ENCODE data around the gene GAPDHS. TPM values are rescaled to one million over a fixed set of nuclear protein-coding genes. Genes with fewer than 3 reads are reported as not detected.

GAPDHS gene
- total RNA-seq, 1 donor from 2014 or later: not detected

GRCh38 chr19:35519291-35519690 is 14.0 kb upstream of the GAPDHS start:
- Histone ChIP-seq H3K27me3 (ENCODE audit: control insufficient read depth in 3 of 3, insufficient read depth in 3 of 3, low read length in 3 of 3) (peaks cover 15 to 32% (median 24%) of the 10 kb centered on the region in 3 donors), H3K9ac (ENCODE audit: low read depth in 1 of 3, low read length in 3 of 3) (no peak overlapping the region), H3K36me3 (ENCODE audit: control insufficient read depth in 3 of 3, insufficient read depth in 3 of 3, low read length in 3 of 3) (no peaks in the 10 kb centered on the region), H3K4me3 (ENCODE audit: low read length in 3 of 3) (no peak overlapping the region), H3K4me1 (ENCODE audit: control insufficient read depth in 3 of 3, insufficient read depth in 3 of 3, low read length in 3 of 3) (no peaks in the 10 kb centered on the region), H3K27ac (ENCODE audit: low read depth, low read length) (no peak overlapping the region), H3K9me3 (ENCODE audit: control insufficient read depth in 3 of 3, low read length in 3 of 3) (no peaks in the 10 kb centered on the region)

GRCh38 chr19:35521124-35521743 is 12.0 kb upstream of the GAPDHS start:
- no peaks in the 10 kb centered on the region for H3K9me3 ChIP-seq (ENCODE audit: control insufficient read depth in 3 of 3, low read length in 3 of 3)
- no peaks in the 10 kb centered on the region for H3K4me1 ChIP-seq (ENCODE audit: control insufficient read depth in 3 of 3, insufficient read depth in 3 of 3, low read length in 3 of 3)
- no peak overlapping the region for H3K27ac ChIP-seq (ENCODE audit: low read depth, low read length)
- H3K9ac ChIP-seq (ENCODE audit: low read depth in 1 of 3, low read length in 3 of 3): no peak overlapping the region
- peaks cover 15 to 37% (median 33%) of the 10 kb centered on the region in 3 donors for H3K27me3 ChIP-seq (ENCODE audit: control insufficient read depth in 3 of 3, insufficient read depth in 3 of 3, low read length in 3 of 3)
- no peaks in the 10 kb centered on the region for H3K36me3 ChIP-seq (ENCODE audit: control insufficient read depth in 3 of 3, insufficient read depth in 3 of 3, low read length in 3 of 3)
- H3K4me3 ChIP-seq (ENCODE audit: low read length in 3 of 3): no peak overlapping the region

- H3K36me3 ChIP-seq (ENCODE audit: control insufficient read depth in 3 of 3, insufficient read depth in 3 of 3, low read length in 3 of 3): no peaks in the 10 kb centered on the region
- no peaks in the 10 kb centered on the region for H3K4me1 ChIP-seq (ENCODE audit: control insufficient read depth in 3 of 3, insufficient read depth in 3 of 3, low read length in 3 of 3)
- no peak overlapping the region for H3K27ac ChIP-seq (ENCODE audit: low read depth, low read length)
- no peak overlapping the region for H3K9ac ChIP-seq (ENCODE audit: low read depth in 1 of 3, low read length in 3 of 3)
- no peaks in the 10 kb centered on the region for H3K9me3 ChIP-seq (ENCODE audit: control insufficient read depth in 3 of 3, low read length in 3 of 3)
- peaks cover 20 to 44% (median 34%) of the 10 kb centered on the region in 3 donors for H3K27me3 ChIP-seq (ENCODE audit: control insufficient read depth in 3 of 3, insufficient read depth in 3 of 3, low read length in 3 of 3)
- H3K4me3 ChIP-seq (ENCODE audit: low read length in 3 of 3): no peak overlapping the region
These were observed 10.4 kb upstream of the GAPDHS start for GRCh38 chr19:35522745-35523327.

- no peaks in the 10 kb centered on the region for H3K4me1 ChIP-seq (ENCODE audit: control insufficient read depth in 3 of 3, insufficient read depth in 3 of 3, low read length in 3 of 3)
- no peak overlapping the region for H3K4me3 ChIP-seq (ENCODE audit: low read length in 3 of 3)
- H3K27me3 ChIP-seq (ENCODE audit: control insufficient read depth in 3 of 3, insufficient read depth in 3 of 3, low read length in 3 of 3): peaks cover 26 to 50% (median 38%) of the 10 kb centered on the region in 3 donors
- H3K36me3 ChIP-seq (ENCODE audit: control insufficient read depth in 3 of 3, insufficient read depth in 3 of 3, low read length in 3 of 3): no peaks in the 10 kb centered on the region
- H3K27ac ChIP-seq (ENCODE audit: low read depth, low read length): no peak overlapping the region
- no peak overlapping the region for H3K9ac ChIP-seq (ENCODE audit: low read depth in 1 of 3, low read length in 3 of 3)
- no peaks in the 10 kb centered on the region for H3K9me3 ChIP-seq (ENCODE audit: control insufficient read depth in 3 of 3, low read length in 3 of 3)
These were observed 8.9 kb upstream of the GAPDHS start for GRCh38 chr19:35524181-35524837.

- no peak overlapping the region for H3K4me3 ChIP-seq (ENCODE audit: low read length in 3 of 3)
These were observed 7.4 kb upstream of the GAPDHS start for GRCh38 chr19:35525873-35526272.

GRCh38 chr19:35528218-35529038 is 4.8 kb upstream of the GAPDHS start, which contains the start of gene SBSN:
SBSN (minus strand) TSS chr19:35528311; CDS start chr19:35528281, 30 bp downstream.
- Histone ChIP-seq H3K4me1 (ENCODE audit: control insufficient read depth in 3 of 3, insufficient read depth in 3 of 3, low read length in 3 of 3) (no peaks in the 10 kb centered on the region), H3K9me3 (ENCODE audit: control insufficient read depth in 3 of 3, low read length in 3 of 3) (no peaks in the 10 kb centered on the region), H3K36me3 (ENCODE audit: control insufficient read depth in 3 of 3, insufficient read depth in 3 of 3, low read length in 3 of 3) (no peaks in the 10 kb centered on the region), H3K9ac (ENCODE audit: low read depth in 1 of 3, low read length in 3 of 3) (no peak within 1 kb of the TSS), H3K27me3 (ENCODE audit: control insufficient read depth in 3 of 3, insufficient read depth in 3 of 3, low read length in 3 of 3) (peaks cover 43 to 66% (median 64%) of the 10 kb centered on the region in 3 donors), H3K27ac (ENCODE audit: low read depth, low read length) (no peak within 1 kb of the TSS), H3K4me3 (ENCODE audit: low read length in 3 of 3) (no peak within 1 kb of the TSS)

More at GRCh38 chr19:35525873-35526272, 7.4 kb upstream of the GAPDHS start:
- Histone ChIP-seq H3K4me1 (ENCODE audit: control insufficient read depth in 3 of 3, insufficient read depth in 3 of 3, low read length in 3 of 3) (no peaks in the 10 kb centered on the region), H3K36me3 (ENCODE audit: control insufficient read depth in 3 of 3, insufficient read depth in 3 of 3, low read length in 3 of 3) (no peaks in the 10 kb centered on the region), H3K9me3 (ENCODE audit: control insufficient read depth in 3 of 3, low read length in 3 of 3) (no peaks in the 10 kb centered on the region), H3K9ac (ENCODE audit: low read depth in 1 of 3, low read length in 3 of 3) (no peak overlapping the region), H3K27me3 (ENCODE audit: control insufficient read depth in 3 of 3, insufficient read depth in 3 of 3, low read length in 3 of 3) (peaks cover 31 to 50% (median 47%) of the 10 kb centered on the region in 3 donors), H3K27ac (ENCODE audit: low read depth, low read length) (no peak overlapping the region)

GRCh38 chr19:35529241-35530218 is 3.7 kb upstream of the GAPDHS start:
- Histone ChIP-seq H3K27ac (ENCODE audit: low read depth, low read length) (no peak overlapping the region), H3K9ac (ENCODE audit: low read depth in 1 of 3, low read length in 3 of 3) (no peak overlapping the region), H3K9me3 (ENCODE audit: control insufficient read depth in 3 of 3, low read length in 3 of 3) (no peaks in the 10 kb centered on the region), H3K27me3 (ENCODE audit: control insufficient read depth in 3 of 3, insufficient read depth in 3 of 3, low read length in 3 of 3) (peaks cover 44 to 72% (median 69%) of the 10 kb centered on the region in 3 donors), H3K4me1 (ENCODE audit: control insufficient read depth in 3 of 3, insufficient read depth in 3 of 3, low read length in 3 of 3) (peaks cover 0 to 5% (median 0%) of the 10 kb centered on the region in 3 donors), H3K4me3 (ENCODE audit: low read length in 3 of 3) (no peak overlapping the region), H3K36me3 (ENCODE audit: control insufficient read depth in 3 of 3, insufficient read depth in 3 of 3, low read length in 3 of 3) (no peaks in the 10 kb centered on the region)

GRCh38 chr19:35531291-35531690 is 2.0 kb upstream of the GAPDHS start:
- Histone ChIP-seq H3K4me3 (ENCODE audit: low read length in 3 of 3) (no peak overlapping the region), H3K27ac (ENCODE audit: low read depth, low read length) (no peak overlapping the region), H3K4me1 (ENCODE audit: control insufficient read depth in 3 of 3, insufficient read depth in 3 of 3, low read length in 3 of 3) (peaks cover 0 to 5% (median 0%) of the 10 kb centered on the region in 3 donors), H3K27me3 (ENCODE audit: control insufficient read depth in 3 of 3, insufficient read depth in 3 of 3, low read length in 3 of 3) (peaks cover 44 to 70% (median 66%) of the 10 kb centered on the region in 3 donors), H3K9me3 (ENCODE audit: control insufficient read depth in 3 of 3, low read length in 3 of 3) (no peaks in the 10 kb centered on the region), H3K36me3 (ENCODE audit: control insufficient read depth in 3 of 3, insufficient read depth in 3 of 3, low read length in 3 of 3) (no peaks in the 10 kb centered on the region), H3K9ac (ENCODE audit: low read depth in 1 of 3, low read length in 3 of 3) (no peak overlapping the region)

All from skeletal muscle tissue (tissue), 4 donors.